ENCODE results near the gene SLFN12L. TPM values are rescaled to one million over a fixed set of nuclear protein-coding genes. Genes with fewer than 3 reads are reported as not detected.

Gene SLFN12L
- total and polyA plus RNA-seq, 2 donors (not counting 1 experiment from before 2014, with no cell fraction given), result 0.43 to 3.8 TPM

- Histone ChIP-seq H3K4me3 (ENCODE audit: control extremely low read depth in 1 of 5, extremely low read depth in 1 of 5, insufficient read depth in 1 of 5, low read depth in 2 of 5, low read length in 4 of 5) (no peak overlapping the region), H3K27ac (ENCODE audit: low read length in 2 of 2) (no peak overlapping the region), H3K27me3 (replicated peaks in 1 of 4; ENCODE audit: control extremely low read depth in 1 of 4, control insufficient read depth in 3 of 4, insufficient read depth in 4 of 4, low read length in 3 of 4) (no peaks in the 10 kb centered on the region), H3K36me3 (replicated peaks in 1 of 2; ENCODE audit: control extremely low read depth in 1 of 2, control insufficient read depth in 1 of 2, extremely low read depth in 1 of 2, insufficient read depth in 2 of 2, low read length in 1 of 2) (no peaks in the 10 kb centered on the region), H3K4me2 (replicated peaks; ENCODE audit: low read depth, low read length, poor library complexity, severe bottlenecking) (no peak overlapping the region), H4K20me1 (ENCODE audit: control insufficient read depth, insufficient read depth, low read length, poor library complexity, severe bottlenecking) (no peaks in the 10 kb centered on the region), H3K9ac (ENCODE audit: low read length) (no peak overlapping the region), H3K9me3 (ENCODE audit: control extremely low read depth in 1 of 3, control insufficient read depth in 2 of 3, insufficient read depth in 1 of 3, low read length in 2 of 3) (peaks cover 0 to 2% (median 0%) of the 10 kb centered on the region in 3 donors), H3K4me1 (ENCODE audit: control insufficient read depth in 2 of 2, insufficient read depth in 2 of 2, low read length in 2 of 2) (no peaks in the 10 kb centered on the region), H2AFZ (ENCODE audit: insufficient read depth, low read depth, low read length, poor library complexity, severe bottlenecking) (no peak overlapping the region), H3K79me2 (ENCODE audit: control insufficient read depth, insufficient read depth, low read length) (no peaks in the 10 kb centered on the region)
- Mint-ChIP-seq H3K4me1 (peaks cover 13% of the 10 kb centered on the region), H3K27ac (no peak overlapping the region), H3K27me3 (peaks cover 5% of the 10 kb centered on the region), H3K4me3 (no peak overlapping the region), H3K9me3 (ENCODE audit: insufficient read depth) (peaks cover 3% of the 10 kb centered on the region)
- WGBS (ENCODE audit: insufficient coverage), result 100% methylated on average over 2 of the region's 4 CpGs
- ATAC-seq (ENCODE audit: low read depth), result no peak
- DNase-seq, result no peak
- ChIA-PET POLR2A (no interaction called here), CTCF (interaction anchor here (1.1 to 1.8 kb wide), 4 partner anchors 14 to 156 kb away, joined by 3 to 4 read pairs (median 4); no protein-coding TSS in a partner anchor)
- TF ChIP-seq CTCF (IDR thresholded peaks at IDR 0.05), result no peak
- TF ChIP-seq EZH2 (IDR thresholded peaks at IDR 0.05; ENCODE audit: borderline replicate concordance, insufficient read depth, low read depth, low read length, poor library complexity, severe bottlenecking), result no peak
- intact Hi-C loops (cut with micrococcal nuclease), result no loop called here
Observed at GRCh38 chr17:35468475-35468874, 69.0 kb downstream of the SLFN12L start.

DNA sequence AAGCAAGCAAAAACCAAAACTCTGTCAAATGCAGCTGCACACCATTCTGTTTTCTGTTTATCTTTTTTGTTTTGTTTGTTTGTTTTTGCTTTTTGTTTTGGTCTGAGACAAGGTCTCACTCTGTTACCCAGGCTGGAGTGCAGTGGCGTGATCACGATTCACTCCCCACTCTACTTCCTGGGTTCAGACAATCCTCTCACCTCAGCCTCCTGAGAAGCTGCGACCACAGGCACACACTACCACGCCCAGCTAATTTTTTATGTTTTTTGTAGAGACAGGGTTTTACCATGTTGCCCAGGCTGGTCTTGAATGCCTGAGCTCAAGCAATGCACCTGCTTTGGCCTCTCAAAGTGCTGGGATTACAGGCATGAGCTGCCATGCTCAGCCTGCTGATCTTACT, 69.7 kb downstream of the SLFN12L start:
- H3K27me3 Mint-ChIP-seq, result peaks cover 5% of the 10 kb centered on the region
- Histone ChIP-seq H3K9me3 (ENCODE audit: control extremely low read depth in 1 of 3, control insufficient read depth in 2 of 3, insufficient read depth in 1 of 3, low read length in 2 of 3) (peaks cover 0 to 1% (median 0%) of the 10 kb centered on the region in 3 donors), H3K4me1 (ENCODE audit: control insufficient read depth in 2 of 2, insufficient read depth in 2 of 2, low read length in 2 of 2) (no peaks in the 10 kb centered on the region), H2AFZ (ENCODE audit: insufficient read depth, low read depth, low read length, poor library complexity, severe bottlenecking) (no peak overlapping the region), H3K27me3 (replicated peaks in 1 of 4; ENCODE audit: control extremely low read depth in 1 of 4, control insufficient read depth in 3 of 4, insufficient read depth in 4 of 4, low read length in 3 of 4) (no peaks in the 10 kb centered on the region), H3K4me3 (ENCODE audit: control extremely low read depth in 1 of 5, extremely low read depth in 1 of 5, insufficient read depth in 1 of 5, low read depth in 2 of 5, low read length in 4 of 5) (no peak overlapping the region), H4K20me1 (ENCODE audit: control insufficient read depth, insufficient read depth, low read length, poor library complexity, severe bottlenecking) (no peaks in the 10 kb centered on the region), H3K27ac (ENCODE audit: low read length in 2 of 2) (no peak overlapping the region), H3K36me3 (replicated peaks in 1 of 2; ENCODE audit: control extremely low read depth in 1 of 2, control insufficient read depth in 1 of 2, extremely low read depth in 1 of 2, insufficient read depth in 2 of 2, low read length in 1 of 2) (no peaks in the 10 kb centered on the region), H3K79me2 (ENCODE audit: control insufficient read depth, insufficient read depth, low read length) (no peaks in the 10 kb centered on the region), H3K4me2 (replicated peaks; ENCODE audit: low read depth, low read length, poor library complexity, severe bottlenecking) (peak overlapping the region; percentile 15), H3K9ac (ENCODE audit: low read length) (no peak overlapping the region)
- no peak for DNase-seq
- H3K27ac Mint-ChIP-seq, result no peak overlapping the region
- ChIA-PET POLR2A (no interaction called here), CTCF (interaction anchor here (1.1 to 1.6 kb wide), 3 partner anchors 15 to 155 kb away, joined by 3 to 4 read pairs (median 4); no protein-coding TSS in a partner anchor)
- peaks cover 13% of the 10 kb centered on the region for H3K4me1 Mint-ChIP-seq
- TF ChIP-seq EZH2 (IDR thresholded peaks at IDR 0.05; ENCODE audit: borderline replicate concordance, insufficient read depth, low read depth, low read length, poor library complexity, severe bottlenecking), result no peak
- TF ChIP-seq CTCF (IDR thresholded peaks at IDR 0.05), result no peak
- intact Hi-C loops (cut with micrococcal nuclease), result no loop called here
- H3K9me3 Mint-ChIP-seq (ENCODE audit: insufficient read depth), result peaks cover 2% of the 10 kb centered on the region
- H3K4me3 Mint-ChIP-seq, result no peak overlapping the region
- WGBS (ENCODE audit: insufficient coverage), result no CpG with 5 or more reads among the region's 4 CpGs
- peak; percentile 47 for ATAC-seq (ENCODE audit: low read depth)

Measured in B cell (primary cell).